ENCODE data around the gene LMAN1L. TPM values are rescaled to one million over a fixed set of nuclear protein-coding genes. Genes with fewer than 3 reads are reported as not detected.

Gene LMAN1L
- total RNA-seq, 2 experiments from 2014 or later = 0.09 to 0.38 TPM

- Histone ChIP-seq H3K79me2 (ENCODE audit: insufficient read depth, low read depth, low read length) (no peaks in the 10 kb centered on the region), H3K4me2 (ENCODE audit: low read length) (no peak overlapping the region), H3K9me3 (ENCODE audit: low read length) (no peaks in the 10 kb centered on the region), H4K20me1 (ENCODE audit: insufficient read depth, low read length) (no peaks in the 10 kb centered on the region), H3K27ac (ENCODE audit: low read depth, low read length, poor library complexity, severe bottlenecking) (no peak overlapping the region), H3K4me3 (ENCODE audit: low read depth, low read length, poor library complexity, severe bottlenecking) (no peak overlapping the region), H3K4me1 (ENCODE audit: insufficient read depth, low read length, poor library complexity, severe bottlenecking) (peaks cover 3% of the 10 kb centered on the region), H3K9me2 (ENCODE audit: insufficient read depth, low read length) (no peaks in the 10 kb centered on the region), H3K36me3 (ENCODE audit: insufficient read depth, low read length) (peaks cover 61% of the 10 kb centered on the region), H2AFZ (ENCODE audit: low read length) (no peak overlapping the region)
- TF ChIP-seq CTCF (conservative IDR thresholded peaks at IDR 0.05; ENCODE audit: low read length) = no peak
- intact Hi-C loops (cut with micrococcal nuclease; ENCODE audit: unreplicated experiment) = no loop called here
- POLR2A ChIA-PET = no interaction called here
- no peak for DNase-seq (ENCODE audit: low spot score)
- CTCF ChIA-PET (ENCODE audit: unreplicated experiment) = no interaction called here
- no TSS peak for BruUV-seq (replicated peaks)
Measured at GRCh38 chr15:74850393-74850792, 37.8 kb downstream of the LMAN1L start.

- intact Hi-C loops (cut with micrococcal nuclease; ENCODE audit: unreplicated experiment) = no loop called here
- ChIA-PET CTCF (ENCODE audit: unreplicated experiment) (interaction anchor here (1.1 kb wide), 1 partner anchor 50 kb away, joined by 3 read pairs; no protein-coding TSS in a partner anchor), POLR2A (no interaction called here)
- no TSS peak for BruUV-seq (replicated peaks)
- no peaks in the 10 kb centered on the region for H4K20me1 ChIP-seq (ENCODE audit: insufficient read depth, low read length)
- peaks cover 6% of the 10 kb centered on the region; the same call in 1 of the 2 replicates for H3K79me2 ChIP-seq (ENCODE audit: insufficient read depth, low read depth, low read length)
- no peaks in the 10 kb centered on the region for H3K9me3 ChIP-seq (ENCODE audit: low read length)
- no peak for DNase-seq (ENCODE audit: low spot score)
- peaks cover 63% of the 10 kb centered on the region for H3K36me3 ChIP-seq (ENCODE audit: insufficient read depth, low read length)
- H3K4me1 ChIP-seq (ENCODE audit: insufficient read depth, low read length, poor library complexity, severe bottlenecking) = peaks cover 12% of the 10 kb centered on the region
- H3K4me2 ChIP-seq (ENCODE audit: low read length) = no peak overlapping the region
- H3K9me2 ChIP-seq (ENCODE audit: insufficient read depth, low read length) = no peaks in the 10 kb centered on the region
- TF ChIP-seq CTCF (conservative IDR thresholded peaks at IDR 0.05; ENCODE audit: low read length) = no peak
- TF ChIP-seq EZH2phosphoT487 (IDR thresholded peaks at IDR 0.05; ENCODE audit: borderline replicate concordance, low read depth, low read length) = no peak
- no peak overlapping the region for H3K4me3 ChIP-seq (ENCODE audit: low read depth, low read length, poor library complexity, severe bottlenecking)
- no peak overlapping the region for H3K27ac ChIP-seq (ENCODE audit: low read depth, low read length, poor library complexity, severe bottlenecking)
- H2AFZ ChIP-seq (ENCODE audit: low read length) = no peak overlapping the region
Measured at GRCh38 chr15:74851960-74852359, 39.3 kb downstream of the LMAN1L start.

- Histone ChIP-seq H3K36me3 (ENCODE audit: insufficient read depth, low read length) (peaks cover 53% of the 10 kb centered on the region), H3K4me2 (ENCODE audit: low read length) (no peak overlapping the region), H2AFZ (ENCODE audit: low read length) (no peak overlapping the region), H3K9me3 (ENCODE audit: low read length) (no peaks in the 10 kb centered on the region), H3K4me1 (ENCODE audit: insufficient read depth, low read length, poor library complexity, severe bottlenecking) (peaks cover 38% of the 10 kb centered on the region), H4K20me1 (ENCODE audit: insufficient read depth, low read length) (no peaks in the 10 kb centered on the region), H3K9me2 (ENCODE audit: insufficient read depth, low read length) (no peaks in the 10 kb centered on the region), H3K79me2 (ENCODE audit: insufficient read depth, low read depth, low read length) (peaks cover 13% of the 10 kb centered on the region; the same call in 1 of the 2 replicates), H3K4me3 (ENCODE audit: low read depth, low read length, poor library complexity, severe bottlenecking) (no peak overlapping the region), H3K27ac (ENCODE audit: low read depth, low read length, poor library complexity, severe bottlenecking) (no peak overlapping the region)
- DNase-seq (ENCODE audit: low spot score) = no peak
- ChIA-PET POLR2A (interaction anchor here (0.7 to 1.1 kb wide), 2 partner anchors 17 to 137 kb away, joined by 3 to 4 read pairs; no protein-coding TSS in a partner anchor), CTCF (ENCODE audit: unreplicated experiment) (no interaction called here)
- no TSS peak for BruUV-seq (replicated peaks)
- intact Hi-C loops (cut with micrococcal nuclease; ENCODE audit: unreplicated experiment) = no loop called here
- no peak for TF ChIP-seq EZH2phosphoT487 (IDR thresholded peaks at IDR 0.05; ENCODE audit: borderline replicate concordance, low read depth, low read length)
- TF ChIP-seq CTCF (conservative IDR thresholded peaks at IDR 0.05; ENCODE audit: low read length) = no peak
Measured at GRCh38 chr15:74854453-74855022, 41.9 kb downstream of the LMAN1L start.
